GM12872 (cell line): ENCODE results near the gene ADGRD1.

Source experiments
- CTCF ChIP-seq: IDR thresholded peaks from 3 replicates; pipeline ENCODE4 v1.5.1; 2011; ENCODE audit warnings: low read depth, mild to moderate bottlenecking, low read length, moderate library complexity; ENCODE audit not compliant: insufficient read depth

ADGRD1 gene

DNA sequence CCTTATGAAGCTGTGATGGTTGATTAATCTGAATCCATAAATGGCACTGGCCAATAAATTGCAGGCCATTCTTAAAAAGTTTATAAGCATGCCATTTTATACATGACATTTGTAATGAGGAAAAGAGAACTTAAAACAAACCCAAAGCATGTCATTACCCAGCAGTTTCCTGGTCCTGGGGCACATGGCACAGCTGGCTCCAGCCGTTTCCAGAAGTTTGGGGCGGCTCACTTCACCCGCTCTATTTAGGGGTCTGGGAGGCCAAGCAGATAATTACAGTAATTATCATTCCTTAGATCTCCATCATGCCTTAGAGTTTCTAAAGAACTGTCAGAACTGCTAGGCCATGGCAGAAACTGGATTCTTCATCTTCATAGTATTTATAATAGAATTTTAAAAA is 6.4 kb downstream of the ADGRD1 start:
- TF ChIP-seq CTCF, result no peak

DNA sequence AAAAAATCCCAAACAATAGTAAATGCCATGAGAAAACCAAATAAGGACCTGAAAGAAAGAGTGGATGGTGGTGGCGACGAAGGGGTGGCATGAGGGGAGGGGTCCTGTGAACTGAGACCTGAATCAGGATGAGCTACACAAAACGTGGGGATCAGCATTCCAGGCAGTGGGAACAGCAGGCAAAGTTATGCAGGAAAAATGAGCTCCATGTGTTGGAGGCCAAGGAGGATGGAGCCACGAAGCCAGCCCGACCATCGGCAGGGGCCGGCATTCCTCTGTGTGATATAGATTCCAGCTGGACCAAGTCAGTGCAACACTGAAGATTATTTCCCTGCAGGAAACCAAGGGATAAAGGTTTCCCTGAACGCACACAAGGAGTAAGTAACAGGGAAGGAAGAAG is 7.1 kb downstream of the ADGRD1 start:
- no peak for TF ChIP-seq CTCF

DNA sequence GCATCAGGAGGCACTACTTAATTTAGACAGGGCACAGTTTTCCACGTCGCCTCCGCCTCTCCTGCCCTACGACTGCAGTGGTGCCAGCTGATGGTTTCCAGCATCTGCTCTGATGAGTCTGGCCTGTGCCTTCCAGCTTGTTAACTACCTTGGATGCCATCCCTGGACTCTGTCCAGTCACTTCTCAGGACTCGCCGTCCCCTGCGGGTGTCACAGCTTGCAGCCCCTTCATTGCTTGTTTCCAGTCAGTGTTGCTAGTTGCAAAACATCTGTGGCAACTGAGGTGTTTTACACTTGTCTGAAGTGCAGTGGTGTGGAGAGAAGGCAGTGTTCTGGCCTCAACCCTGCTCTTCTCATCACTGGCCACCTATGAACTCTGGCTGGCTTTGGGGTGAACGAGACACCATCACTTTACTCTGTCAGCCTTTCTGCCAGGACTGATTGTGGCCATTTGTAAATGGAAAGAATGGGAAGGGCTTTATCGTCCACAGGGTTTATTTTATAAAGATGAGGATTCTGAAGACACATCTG is 8.3 kb downstream of the ADGRD1 start:
- TF ChIP-seq CTCF, result no peak

DNA sequence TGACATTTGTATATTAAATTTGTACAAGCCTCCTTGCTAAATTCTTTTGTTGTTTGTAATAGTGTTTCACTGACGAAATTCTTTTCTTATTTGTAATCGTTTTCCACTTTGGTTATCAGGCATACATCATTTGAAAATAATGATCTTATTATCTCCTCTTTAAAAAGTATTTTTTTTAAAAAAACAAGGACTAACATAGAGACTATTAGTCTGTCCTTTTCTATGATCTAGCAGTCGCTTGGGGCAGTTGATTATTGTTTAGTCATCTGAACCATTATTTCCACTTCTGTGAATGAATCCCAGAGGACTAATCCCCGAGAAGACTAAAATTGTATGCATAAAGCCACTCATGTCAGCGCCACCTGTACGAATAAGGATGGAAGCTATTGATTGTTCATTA is 11.5 kb downstream of the ADGRD1 start:
- TF ChIP-seq CTCF, result no peak

- no peak for TF ChIP-seq CTCF
These were observed 12.0 kb downstream of the ADGRD1 start for GRCh38 chr12:130965668-130966067.

DNA sequence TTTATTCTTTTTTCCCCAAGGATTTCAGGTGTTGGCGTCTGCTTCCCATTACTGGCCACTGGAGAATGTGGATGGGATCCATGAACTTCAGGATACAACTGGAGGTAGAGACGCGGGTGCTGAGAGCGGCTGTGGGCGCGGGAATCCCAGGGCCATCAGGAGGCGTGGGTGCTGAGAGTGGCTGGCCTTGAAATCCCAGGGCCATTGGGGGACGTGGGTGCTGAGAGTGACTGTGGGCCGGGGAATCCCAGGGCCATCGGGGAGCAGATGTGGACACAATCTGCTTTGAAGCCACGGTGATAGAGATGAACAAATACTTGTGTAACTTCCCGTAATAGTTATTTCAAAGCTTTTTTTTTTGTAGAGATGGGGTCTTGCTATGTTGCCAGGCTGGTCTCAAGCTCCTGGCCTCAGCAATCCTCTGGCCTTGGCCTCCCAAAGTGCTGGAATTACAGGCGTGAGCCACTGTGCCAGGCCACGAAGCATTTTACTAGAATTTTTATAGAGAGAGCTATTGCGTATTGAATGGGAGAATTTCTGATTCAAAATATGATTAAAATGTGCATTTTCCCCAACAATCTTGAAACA is 12.8 kb downstream of the ADGRD1 start:
- TF ChIP-seq CTCF, result no peak

DNA sequence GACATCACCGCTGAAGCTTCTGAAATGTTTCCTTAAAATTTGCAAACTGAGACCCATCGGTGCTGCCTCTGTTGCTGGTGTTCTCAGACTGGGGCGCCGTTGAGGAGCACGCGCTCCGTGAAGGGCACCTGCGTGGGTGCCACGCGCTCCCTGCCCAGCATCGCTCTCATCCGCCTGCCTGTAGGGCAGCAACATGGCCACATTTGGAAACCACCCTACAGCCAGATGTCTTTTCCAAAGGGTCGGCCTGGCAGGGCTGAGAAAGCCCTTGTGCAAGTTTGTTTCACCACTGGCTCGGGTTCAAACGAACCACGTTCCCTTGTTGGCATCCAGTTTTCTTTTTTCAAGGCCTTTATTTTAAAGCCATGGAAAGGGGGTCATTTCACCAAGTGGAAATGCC is 13.9 kb downstream of the ADGRD1 start:
- TF ChIP-seq CTCF, result 0 out of 3 replicates have a peak, but pooled peaks have one; percentile 3
